BLaER1 treated with 17β-estradiol and CSF1 and Interleukin-3, amounts not matched to agents 10 nM and 100 nM (cell line): ENCODE results near the gene AMPD3.
A peak's percentile ranks its signal among the peaks of the same experiment; 100 is the strongest.

Source experiments
- H3K27ac ChIP-seq, 11 experiments: shearing (Covaris generic); formaldehyde crosslinking; 2 replicates each; pipeline ENCODE4 v1.8.1; 2022
- H3K27me3 ChIP-seq, 11 experiments: shearing (Covaris generic); formaldehyde crosslinking; 2 replicates each; pipeline ENCODE4 v1.8.1; 2022
- H3K36me3 ChIP-seq, 11 experiments: shearing (Covaris generic); formaldehyde crosslinking; 2 replicates each; pipeline ENCODE4 v1.8.1; 2022
- H3K4me1 ChIP-seq, 10 experiments: shearing (Covaris generic); formaldehyde crosslinking; 2 replicates each; pipeline ENCODE4 v1.8.1; 2022
- H3K4me2 ChIP-seq, 11 experiments: shearing (Covaris generic); formaldehyde crosslinking; 2 replicates each; pipeline ENCODE4 v1.8.1; 2022
- H3K4me3 ChIP-seq, 10 experiments: shearing (Covaris generic); formaldehyde crosslinking; 2 replicates each; pipeline ENCODE4 v1.8.1; 2022
- H3K9ac ChIP-seq, 11 experiments: shearing (Covaris generic); formaldehyde crosslinking; 2 replicates each; pipeline ENCODE4 v1.8.1; 2022
- H3K9me3 ChIP-seq, 11 experiments: shearing (Covaris generic); formaldehyde crosslinking; replicated peaks in 1 of 11; 2 replicates each; pipeline ENCODE4 v1.8.1; 2022
- H4K20me1 ChIP-seq, 11 experiments: shearing (Covaris generic); formaldehyde crosslinking; 2 replicates each; pipeline ENCODE4 v1.8.1; 2022
- Cebpa-rat ChIP-seq, 11 experiments: shearing (Covaris generic); IDR thresholded peaks; 2 replicates each; pipeline ENCODE4 v1.8.1; 2022

AMPD3 gene

GRCh38 chr11:10441091-10441490 lies 14.0 kb upstream of the AMPD3 start:
- Histone ChIP-seq H3K27me3 (no peaks in the 10 kb centered on the region), H3K9ac (no peak overlapping the region), H3K36me3 (no peaks in the 10 kb centered on the region), H3K4me2 (peak overlapping the region in 8 of 11 experiments; percentile 47 to 72 (median 63); a peak in 13 of 22 replicates), H3K4me3 (no peak overlapping the region), H3K4me1 (peaks cover 47 to 80% (median 60%) of the 10 kb centered on the region in 10 experiments), H4K20me1 (no peaks in the 10 kb centered on the region), H3K27ac (peak overlapping the region in 5 of 11 experiments; percentile 65 to 86 (median 76); a peak in 10 of 22 replicates), H3K9me3 (peaks cover 0 to 15% (median 5%) of the 10 kb centered on the region in 11 experiments; a peak in 12 of 22 replicates)
- no peak for TF ChIP-seq Cebpa-rat (IDR thresholded peaks at IDR 0.05)

DNA sequence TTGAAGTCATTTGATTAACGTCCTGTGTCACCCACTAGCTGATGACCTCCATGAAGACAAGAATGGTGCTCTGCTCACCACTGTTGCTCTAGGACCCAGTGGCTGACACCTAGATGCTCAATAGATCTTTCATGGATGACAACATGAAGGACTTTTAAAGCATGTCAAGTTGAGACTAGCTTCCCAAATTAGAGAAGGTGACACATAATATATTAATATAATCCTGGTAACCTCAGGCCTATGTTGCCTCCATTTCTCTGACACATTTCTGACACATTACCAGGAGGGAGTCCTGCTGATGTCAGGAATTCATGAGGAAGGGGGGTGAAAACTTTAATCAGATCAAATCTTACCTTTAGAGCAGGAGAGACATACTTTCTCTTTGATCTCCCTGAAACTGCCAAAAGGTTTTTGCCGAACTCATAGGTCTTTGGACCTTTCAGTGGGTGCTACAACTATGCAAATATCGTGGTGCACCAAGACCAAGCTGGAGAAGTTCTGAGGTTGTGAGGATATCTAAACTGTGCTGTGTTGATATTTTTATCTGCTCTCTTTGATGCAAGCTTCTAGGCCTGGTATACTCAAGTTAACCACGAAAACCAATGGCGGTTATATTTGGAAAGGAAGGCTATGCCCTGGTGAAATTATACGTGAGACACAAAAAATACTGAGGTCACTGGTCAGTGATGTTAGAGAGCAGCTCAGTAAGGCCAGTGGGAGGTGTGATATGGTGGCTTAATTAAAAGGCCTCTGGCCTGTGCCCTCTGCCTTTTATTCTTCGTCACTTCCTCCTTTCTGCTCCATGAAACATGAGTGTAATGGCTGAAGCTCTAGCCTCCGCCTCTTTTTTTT lies 13.2 kb upstream of the AMPD3 start:
- Histone ChIP-seq H3K9me3 (peaks cover 0 to 15% (median 5%) of the 10 kb centered on the region in 11 experiments; a peak in 12 of 22 replicates), H3K36me3 (no peaks in the 10 kb centered on the region), H3K4me3 (no peak overlapping the region), H3K27me3 (no peaks in the 10 kb centered on the region), H3K4me1 (peaks cover 39 to 72% (median 52%) of the 10 kb centered on the region in 10 experiments), H4K20me1 (no peaks in the 10 kb centered on the region), H3K9ac (peak overlapping the region in 8 of 11 experiments; percentile 9 to 67 (median 48); a peak in 15 of 22 replicates), H3K4me2 (peak overlapping the region; percentile 47 to 82 (median 67)), H3K27ac (peak overlapping the region; percentile 53 to 86 (median 76))
- no peak for TF ChIP-seq Cebpa-rat (IDR thresholded peaks at IDR 0.05)

DNA sequence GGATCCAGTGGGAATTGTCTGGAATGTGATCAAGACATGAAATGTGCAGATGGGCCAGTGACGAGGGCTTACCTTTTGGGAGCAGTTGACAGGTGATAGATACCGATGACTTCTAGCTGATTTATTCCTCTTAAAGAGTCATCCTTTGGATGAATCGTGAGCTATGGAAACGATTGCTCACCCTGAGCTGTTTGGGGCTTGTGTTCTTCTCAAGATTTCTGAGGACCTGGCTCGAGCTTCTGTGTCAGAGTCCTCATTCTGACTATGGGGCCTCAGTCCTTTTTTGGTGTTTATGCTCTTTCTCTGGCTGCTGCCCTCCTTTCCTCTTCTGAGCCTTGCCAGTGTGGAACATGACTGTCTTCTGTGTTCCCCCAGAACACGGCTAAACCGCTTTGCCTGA lies 11.9 kb upstream of the AMPD3 start:
- H3K4me2 ChIP-seq: peak overlapping the region in 8 of 11 experiments; percentile 10 to 85 (median 60); a peak in 14 of 22 replicates
- no peak for TF ChIP-seq Cebpa-rat (IDR thresholded peaks at IDR 0.05)

DNA sequence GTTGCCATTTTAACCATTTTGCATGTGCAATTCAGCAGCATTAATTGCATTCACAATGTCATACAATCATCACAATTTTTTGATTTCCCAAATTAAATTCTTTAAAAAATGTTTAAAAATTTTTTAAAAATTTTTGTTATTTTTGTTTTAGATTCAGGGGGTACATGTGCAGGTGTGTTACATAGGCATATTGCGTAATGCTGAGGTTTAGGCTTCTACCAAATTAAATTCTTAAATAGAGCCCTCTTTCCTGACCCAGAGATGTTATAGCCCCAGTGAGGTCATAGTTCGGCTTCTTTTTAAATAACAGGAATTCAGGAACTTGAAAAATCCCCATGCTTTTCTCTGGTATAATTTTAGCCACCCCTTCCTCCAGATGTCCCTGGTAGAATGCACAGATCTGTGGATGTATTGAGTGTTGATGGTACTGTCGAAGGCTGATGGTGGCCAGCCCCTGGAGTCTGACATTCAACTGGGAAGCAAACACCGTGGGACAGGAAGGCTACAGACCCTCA lies 11.3 kb upstream of the AMPD3 start:
- Histone ChIP-seq H3K4me3 (no peak overlapping the region), H3K9me3 (peaks cover 0 to 15% (median 5%) of the 10 kb centered on the region in 11 experiments; a peak in 12 of 22 replicates), H3K27ac (peak overlapping the region in 9 of 11 experiments; percentile 30 to 76 (median 51); a peak in 13 of 22 replicates), H3K27me3 (no peaks in the 10 kb centered on the region), H3K36me3 (no peaks in the 10 kb centered on the region), H4K20me1 (no peaks in the 10 kb centered on the region), H3K4me1 (peaks cover 37 to 53% (median 43%) of the 10 kb centered on the region in 10 experiments), H3K4me2 (peak overlapping the region; percentile 52 to 85 (median 73)), H3K9ac (peak overlapping the region in 1 of 11 experiments; percentile 38; a peak in 1 of 22 replicates)
- peak in 5 of 11 experiments; percentile 19 to 78 (median 25); a peak in 7 of 22 replicates for TF ChIP-seq Cebpa-rat (IDR thresholded peaks at IDR 0.05)

More for the DNA sequence above, 11.9 kb upstream of the AMPD3 start:
- Histone ChIP-seq H3K4me1 (peaks cover 37 to 59% (median 45%) of the 10 kb centered on the region in 10 experiments), H4K20me1 (no peaks in the 10 kb centered on the region), H3K9me3 (peaks cover 0 to 15% (median 5%) of the 10 kb centered on the region in 11 experiments; a peak in 12 of 22 replicates), H3K27ac (peak overlapping the region in 8 of 11 experiments; percentile 45 to 82 (median 70); a peak in 13 of 22 replicates), H3K36me3 (no peaks in the 10 kb centered on the region), H3K4me3 (peak overlapping the region in 1 of 10 experiments; percentile 26; a peak in 2 of 20 replicates), H3K27me3 (no peaks in the 10 kb centered on the region), H3K9ac (no peak overlapping the region)

DNA sequence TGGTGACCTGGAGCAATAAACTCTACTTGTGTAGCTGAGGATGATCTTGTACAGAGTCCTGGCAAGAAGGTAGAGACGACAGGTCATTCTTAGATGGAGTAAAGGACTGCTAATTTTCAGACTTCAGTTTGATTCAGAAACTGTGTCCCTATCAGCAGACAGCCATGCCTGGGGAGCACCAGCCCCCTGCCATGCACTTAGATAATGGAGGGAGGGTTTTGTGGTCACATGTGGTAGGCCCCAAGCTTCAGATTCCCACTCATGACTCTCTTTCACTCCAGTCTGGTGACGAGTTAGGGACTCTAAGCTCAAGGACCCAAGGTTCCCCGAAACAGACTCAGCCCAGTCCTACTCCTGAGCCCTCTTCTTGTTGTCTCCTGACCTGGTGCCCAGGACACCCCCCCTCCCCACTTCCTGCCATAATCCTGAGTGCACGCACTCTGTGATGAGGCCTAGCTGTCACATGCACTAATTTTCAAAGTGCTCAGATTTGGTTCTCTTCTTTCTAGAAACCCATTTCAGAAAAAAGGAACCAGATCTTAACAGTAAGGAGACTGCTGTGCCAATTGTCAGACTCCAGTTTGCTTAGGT lies 10.2 kb upstream of the AMPD3 start:
- Histone ChIP-seq H3K9ac (peak overlapping the region in 4 of 11 experiments; percentile 2 to 52 (median 30); a peak in 6 of 22 replicates), H3K4me2 (peak overlapping the region; percentile 52 to 85 (median 73); a peak in 18 of 22 replicates), H3K27me3 (0 out of 22 replicates have a peak, but pooled peaks cover 0 to 3% (median 0%) of the 10 kb centered on the region in 11 experiments), H4K20me1 (no peaks in the 10 kb centered on the region), H3K9me3 (peaks cover 0 to 15% (median 5%) of the 10 kb centered on the region in 11 experiments; a peak in 12 of 22 replicates), H3K4me1 (peaks cover 41 to 56% (median 48%) of the 10 kb centered on the region in 10 experiments), H3K4me3 (no peak overlapping the region), H3K36me3 (no peaks in the 10 kb centered on the region), H3K27ac (peak overlapping the region in 8 of 11 experiments; percentile 21 to 76 (median 55); a peak in 13 of 22 replicates)
- no peak for TF ChIP-seq Cebpa-rat (IDR thresholded peaks at IDR 0.05)

- Histone ChIP-seq H3K27me3 (peaks cover 0 to 13% (median 0%) of the 10 kb centered on the region in 11 experiments; a peak in 1 of 22 replicates), H3K36me3 (no peaks in the 10 kb centered on the region), H3K4me2 (peak overlapping the region in 2 of 11 experiments; percentile 15 to 26; a peak in 1 of 22 replicates), H4K20me1 (no peaks in the 10 kb centered on the region), H3K9me3 (peaks cover 0 to 8% (median 5%) of the 10 kb centered on the region in 11 experiments; a peak in 12 of 22 replicates), H3K27ac (no peak overlapping the region), H3K4me1 (peaks cover 56 to 66% (median 62%) of the 10 kb centered on the region in 10 experiments), H3K9ac (no peak overlapping the region), H3K4me3 (no peak overlapping the region)
- no peak for TF ChIP-seq Cebpa-rat (IDR thresholded peaks at IDR 0.05)
Measured at GRCh38 chr11:10447445-10447844, 7.6 kb upstream of the AMPD3 start.

- TF ChIP-seq Cebpa-rat (IDR thresholded peaks at IDR 0.05): no peak
- H3K4me2 ChIP-seq: peak overlapping the region; percentile 84 to 100 (median 98)
- peak overlapping the region; percentile 88 to 97 (median 92) for H3K9ac ChIP-seq
- H3K9me3 ChIP-seq: no peaks in the 10 kb centered on the region
- H3K36me3 ChIP-seq: no peaks in the 10 kb centered on the region
- H3K4me1 ChIP-seq: peaks cover 47 to 67% (median 55%) of the 10 kb centered on the region in 10 experiments
- no peaks in the 10 kb centered on the region for H4K20me1 ChIP-seq
- H3K27me3 ChIP-seq: peaks cover 0 to 13% (median 0%) of the 10 kb centered on the region in 11 experiments; a peak in 1 of 22 replicates
- H3K4me3 ChIP-seq: peak overlapping the region; percentile 57 to 79 (median 69)
- H3K27ac ChIP-seq: peak overlapping the region; percentile 88 to 98 (median 93)
Measured at GRCh38 chr11:10450462-10451425, 4.3 kb upstream of the AMPD3 start.
